ENCODE results near the gene ZNF507. TPM values are rescaled to one million over a fixed set of nuclear protein-coding genes. Genes with fewer than 3 reads are reported as not detected.

The ZNF507 gene
- 20.2 TPM for polyA plus RNA-seq (2013, experiment 1 of 2)
- polyA plus RNA-seq (2013, experiment 2 of 2): 18.8 TPM

DNA sequence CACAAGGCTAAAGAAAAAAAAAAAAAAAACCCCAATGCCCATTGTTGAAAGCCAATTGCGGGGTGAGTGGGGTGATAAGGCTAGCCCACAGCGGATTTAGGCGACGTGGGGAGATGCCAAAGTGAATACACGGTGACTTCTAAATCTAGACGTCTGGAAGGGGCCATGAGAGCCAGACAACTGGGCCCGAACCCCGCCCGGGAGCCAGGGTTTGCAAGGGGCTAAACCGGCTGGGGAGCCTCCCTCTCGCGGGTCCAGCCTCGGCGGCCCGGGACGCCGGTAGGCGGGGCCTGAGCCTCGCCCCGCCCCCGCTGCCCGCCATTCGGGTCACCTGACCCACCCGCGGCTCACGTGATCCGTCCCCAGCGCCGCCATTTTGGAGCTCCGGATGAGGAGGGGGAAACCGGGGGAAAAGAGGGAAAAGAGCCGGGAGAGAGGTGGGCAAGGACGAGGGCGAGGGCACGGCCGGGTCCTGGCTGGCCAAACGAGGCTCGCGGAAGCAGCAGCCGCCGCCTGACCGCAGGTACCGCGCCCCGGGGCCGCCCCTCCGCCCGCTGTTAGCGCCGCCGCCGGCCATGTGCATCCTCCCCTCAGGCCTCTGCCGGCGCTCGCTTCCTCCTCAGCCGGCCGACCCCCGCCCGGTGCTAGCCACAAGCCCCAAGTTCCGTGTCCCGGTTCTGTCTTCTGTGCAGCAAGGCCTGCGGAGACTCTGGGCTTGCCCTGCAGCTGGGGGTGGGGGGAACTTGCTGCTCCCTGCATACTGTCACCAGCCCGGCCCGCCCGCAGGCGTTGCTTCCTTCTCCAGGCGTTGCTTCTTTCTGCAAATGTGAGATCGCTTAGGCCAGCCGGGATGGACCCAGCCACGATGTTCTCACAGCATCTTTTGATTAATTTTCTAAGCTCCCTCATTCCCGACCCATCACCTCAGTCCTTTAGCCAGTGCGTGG lies at the start of gene ZNF507:
TSS of gene ZNF507 (plus strand) at position 350 of the 947 bp plus-strand sequence. CDS start 7,221 bp downstream, outside the sequence.
- peak within 1 kb of the TSS; percentile 76 for H3K27ac ChIP-seq (ENCODE audit: low read depth, low read length)
- WGBS: 6% methylated on average over 72 of the region's 72 CpGs
- no peaks in the 10 kb centered on the region for H3K9me3 ChIP-seq (ENCODE audit: insufficient read depth, low read depth, low read length)
- peak within 1 kb of the TSS; percentile 97 for H3K9ac ChIP-seq (ENCODE audit: low read depth, low read length)
- no peaks in the 10 kb centered on the region for H3K27me3 ChIP-seq (ENCODE audit: insufficient read depth, low read length)
- H3K4me1 ChIP-seq (ENCODE audit: insufficient read depth, low read length): no peaks in the 10 kb centered on the region; the same call in 1 of the 2 replicates
- H3K4me3 ChIP-seq (ENCODE audit: low read length): peak within 1 kb of the TSS; percentile 100
- H3K36me3 ChIP-seq (ENCODE audit: insufficient read depth, low read length): peaks cover 34% of the 10 kb centered on the region

DNA sequence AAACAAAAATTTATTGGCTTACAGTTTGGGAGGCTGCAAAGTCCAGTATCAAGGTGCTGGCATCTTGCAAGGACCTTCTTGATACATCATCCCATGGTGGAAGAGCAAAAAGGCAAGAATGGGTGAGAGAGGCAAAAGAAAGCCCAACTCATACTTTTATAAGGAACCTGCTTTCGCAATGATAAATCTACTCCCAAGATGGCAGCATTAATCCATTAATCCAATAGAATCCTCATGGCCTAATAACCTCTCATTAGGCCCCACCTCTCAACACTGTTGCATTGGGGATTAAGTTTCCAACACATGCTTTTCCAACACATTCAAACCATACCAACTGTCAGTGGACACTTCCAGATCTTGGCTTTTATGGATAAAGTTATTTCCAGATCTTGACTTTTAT lies 48.7 kb upstream of the ZNF507 start:
- WGBS: 91% methylated on average over 1 of the region's 1 CpG
- Histone ChIP-seq H3K36me3 (ENCODE audit: insufficient read depth, low read length) (no peaks in the 10 kb centered on the region), H3K27me3 (ENCODE audit: insufficient read depth, low read length) (no peaks in the 10 kb centered on the region), H3K9ac (ENCODE audit: low read depth, low read length) (no peak overlapping the region), H3K4me3 (ENCODE audit: low read length) (no peak overlapping the region), H3K27ac (ENCODE audit: low read depth, low read length) (no peak overlapping the region), H3K4me1 (ENCODE audit: insufficient read depth, low read length) (no peaks in the 10 kb centered on the region), H3K9me3 (ENCODE audit: insufficient read depth, low read depth, low read length) (peaks cover 2% of the 10 kb centered on the region; the same call in 1 of the 2 replicates)

DNA sequence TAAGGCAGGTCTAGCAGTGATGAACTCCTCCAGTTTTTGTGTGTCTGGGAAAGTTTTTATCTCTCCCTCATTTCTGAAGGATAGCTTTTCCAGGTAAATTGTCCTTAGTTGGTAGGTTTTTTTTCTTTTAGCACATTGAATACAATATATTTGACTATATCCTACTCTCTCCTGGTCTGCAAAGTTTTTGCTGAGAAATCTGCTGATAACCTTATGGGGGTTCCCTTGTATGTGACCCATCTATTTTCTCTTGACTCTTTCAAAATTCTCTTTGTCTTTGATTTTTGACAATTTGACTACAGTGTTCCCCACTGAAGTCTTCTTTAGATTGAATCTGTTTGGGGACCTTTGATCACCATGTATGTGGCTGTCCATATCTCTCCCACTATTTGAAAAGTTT lies 42.6 kb upstream of the ZNF507 start:
- Histone ChIP-seq H3K9ac (ENCODE audit: low read depth, low read length) (no peak overlapping the region), H3K4me3 (ENCODE audit: low read length) (no peak overlapping the region), H3K27ac (ENCODE audit: low read depth, low read length) (no peak overlapping the region), H3K36me3 (ENCODE audit: insufficient read depth, low read length) (no peaks in the 10 kb centered on the region), H3K27me3 (ENCODE audit: insufficient read depth, low read length) (no peaks in the 10 kb centered on the region), H3K4me1 (ENCODE audit: insufficient read depth, low read length) (peaks cover 1% of the 10 kb centered on the region; the same call in 1 of the 2 replicates), H3K9me3 (ENCODE audit: insufficient read depth, low read depth, low read length) (peaks cover 11% of the 10 kb centered on the region; the same call in 1 of the 2 replicates)

DNA sequence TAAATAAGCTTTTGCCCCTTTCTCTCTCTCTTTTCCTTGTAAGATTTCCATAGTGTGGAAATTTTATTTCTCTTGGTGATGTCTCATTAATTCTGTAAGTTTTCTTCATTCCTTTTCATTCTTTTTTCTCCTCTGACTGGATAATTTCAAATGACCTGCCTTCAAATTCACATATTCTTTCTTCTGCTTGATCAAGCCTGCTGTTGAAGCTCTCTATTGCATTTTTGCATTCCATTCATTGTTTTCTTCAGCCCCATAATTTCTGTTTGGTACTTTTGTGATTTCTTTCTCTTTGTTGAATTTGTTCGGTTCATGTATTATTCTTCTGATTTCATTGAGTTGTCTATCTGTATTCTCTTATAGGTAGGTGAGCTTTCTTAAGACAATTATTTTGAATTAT lies 42.2 kb upstream of the ZNF507 start:
- WGBS: no CpG with 5 or more reads among the region's 1 CpG
- H3K9me3 ChIP-seq (ENCODE audit: insufficient read depth, low read depth, low read length): peaks cover 11% of the 10 kb centered on the region; the same call in 1 of the 2 replicates
- H3K9ac ChIP-seq (ENCODE audit: low read depth, low read length): no peak overlapping the region

DNA sequence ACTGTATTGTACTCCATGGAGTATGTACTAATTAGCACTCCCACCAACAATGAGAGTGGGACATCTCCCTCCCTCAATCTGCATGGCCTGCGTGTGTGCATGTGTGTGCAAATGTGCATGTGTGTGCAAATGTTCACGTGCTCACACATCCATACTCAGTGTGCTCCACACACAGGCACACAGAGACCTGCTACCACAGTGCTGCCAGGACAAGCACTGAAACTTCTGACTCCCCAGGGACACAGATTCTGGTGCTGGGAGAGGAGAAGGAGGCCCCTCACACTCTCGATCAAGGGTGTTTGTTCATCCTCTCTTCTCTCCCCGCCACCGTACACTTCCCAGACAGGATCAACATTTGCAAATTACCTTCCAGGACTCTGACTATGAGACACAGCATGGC lies 37.8 kb upstream of the ZNF507 start:
- no peaks in the 10 kb centered on the region for H3K36me3 ChIP-seq (ENCODE audit: insufficient read depth, low read length)
- H3K27me3 ChIP-seq (ENCODE audit: insufficient read depth, low read length): no peaks in the 10 kb centered on the region
- no peak overlapping the region for H3K4me3 ChIP-seq (ENCODE audit: low read length)
- peaks cover 13% of the 10 kb centered on the region for H3K4me1 ChIP-seq (ENCODE audit: insufficient read depth, low read length)
- H3K9me3 ChIP-seq (ENCODE audit: insufficient read depth, low read depth, low read length): 0 out of 2 replicates have a peak, but pooled peaks cover 4% of the 10 kb centered on the region
- no peak overlapping the region for H3K9ac ChIP-seq (ENCODE audit: low read depth, low read length)
- no peak overlapping the region for H3K27ac ChIP-seq (ENCODE audit: low read depth, low read length)
- 96% methylated on average over 5 of the region's 5 CpGs for WGBS

More for the DNA sequence above, 42.2 kb upstream of the ZNF507 start:
- Histone ChIP-seq H3K4me1 (ENCODE audit: insufficient read depth, low read length) (peaks cover 5% of the 10 kb centered on the region), H3K4me3 (ENCODE audit: low read length) (no peak overlapping the region), H3K27ac (ENCODE audit: low read depth, low read length) (no peak overlapping the region), H3K36me3 (ENCODE audit: insufficient read depth, low read length) (no peaks in the 10 kb centered on the region), H3K27me3 (ENCODE audit: insufficient read depth, low read length) (no peaks in the 10 kb centered on the region)

DNA sequence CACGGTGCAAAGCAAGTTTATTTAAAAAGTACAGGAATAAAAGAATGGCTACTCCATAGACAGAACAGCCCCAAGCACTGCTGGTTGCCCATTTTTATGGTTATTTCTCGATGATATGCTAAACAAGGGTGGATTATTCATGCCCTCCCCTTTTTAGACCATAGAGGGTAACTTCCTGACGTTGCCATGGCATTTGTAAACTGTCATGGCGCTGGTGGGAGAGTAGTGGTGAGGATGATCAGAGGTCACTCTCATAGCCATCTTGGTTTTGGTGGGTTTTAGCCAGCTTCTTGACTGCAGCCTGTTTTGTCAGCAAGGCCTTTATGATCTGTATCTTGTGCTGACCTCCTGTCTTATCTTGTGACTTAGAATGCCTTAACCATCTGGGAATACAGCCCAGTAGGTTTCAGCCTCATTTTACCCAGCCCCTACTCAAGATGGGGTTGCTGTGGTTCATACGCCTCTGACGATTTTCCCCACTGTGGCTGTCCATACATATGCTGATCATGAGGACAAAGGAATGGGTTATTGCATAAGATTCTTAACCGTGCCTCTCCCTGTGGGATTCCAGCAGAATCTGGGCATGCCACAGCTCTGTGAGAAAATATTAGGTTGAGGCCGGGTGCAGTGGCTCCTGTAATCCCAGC lies 36.9 kb upstream of the ZNF507 start:
- H3K4me3 ChIP-seq (ENCODE audit: low read length): no peak overlapping the region
- no peaks in the 10 kb centered on the region for H3K9me3 ChIP-seq (ENCODE audit: insufficient read depth, low read depth, low read length)
- H3K36me3 ChIP-seq (ENCODE audit: insufficient read depth, low read length): no peaks in the 10 kb centered on the region
- no peak overlapping the region for H3K9ac ChIP-seq (ENCODE audit: low read depth, low read length)
- no peaks in the 10 kb centered on the region for H3K27me3 ChIP-seq (ENCODE audit: insufficient read depth, low read length)
- peak overlapping the region; percentile 14; the same call in 1 of the 2 replicates for H3K27ac ChIP-seq (ENCODE audit: low read depth, low read length)
- peaks cover 16% of the 10 kb centered on the region for H3K4me1 ChIP-seq (ENCODE audit: insufficient read depth, low read length)
- WGBS: 48% methylated on average over 8 of the region's 8 CpGs

DNA sequence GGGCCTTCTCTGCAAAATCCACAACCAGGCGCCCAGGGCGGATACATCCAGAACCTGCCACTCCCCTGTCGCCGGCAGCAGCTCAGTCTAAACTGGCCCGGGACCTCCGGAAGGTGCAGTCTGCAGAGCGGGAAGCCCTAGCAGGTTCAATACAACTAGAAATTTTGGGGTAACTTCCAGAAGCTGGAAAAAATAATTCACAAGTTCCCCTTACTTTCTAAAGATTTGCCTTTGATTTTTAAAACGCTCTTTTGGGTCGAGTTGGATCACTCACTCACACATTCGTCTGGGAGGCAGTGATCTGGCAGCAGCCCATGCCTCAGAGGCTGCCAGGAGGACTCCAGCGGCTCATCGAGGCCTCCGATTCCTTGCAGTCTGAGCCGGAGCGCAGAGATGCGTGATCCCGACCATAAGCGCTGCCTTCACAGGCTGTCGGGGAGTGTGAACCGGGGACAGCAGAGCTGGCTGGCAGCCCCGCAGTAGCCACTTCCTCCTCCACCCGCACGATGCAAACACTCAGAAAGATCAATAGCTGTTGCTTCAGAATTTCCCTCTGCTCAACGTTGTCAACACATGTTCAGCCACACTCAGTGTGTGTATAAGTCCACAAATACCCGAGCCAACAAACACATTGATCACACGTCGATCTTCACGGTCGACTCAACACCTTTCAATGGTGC lies 35.6 kb upstream of the ZNF507 start:
- no peak overlapping the region for H3K4me3 ChIP-seq (ENCODE audit: low read length)
- no peak overlapping the region for H3K9ac ChIP-seq (ENCODE audit: low read depth, low read length)
- peaks cover 21% of the 10 kb centered on the region for H3K4me1 ChIP-seq (ENCODE audit: insufficient read depth, low read length)
- no peak overlapping the region for H3K27ac ChIP-seq (ENCODE audit: low read depth, low read length)
- H3K9me3 ChIP-seq (ENCODE audit: insufficient read depth, low read depth, low read length): no peaks in the 10 kb centered on the region
- H3K36me3 ChIP-seq (ENCODE audit: insufficient read depth, low read length): no peaks in the 10 kb centered on the region
- WGBS: 93% methylated on average over 29 of the region's 29 CpGs
- no peaks in the 10 kb centered on the region for H3K27me3 ChIP-seq (ENCODE audit: insufficient read depth, low read length)

DNA sequence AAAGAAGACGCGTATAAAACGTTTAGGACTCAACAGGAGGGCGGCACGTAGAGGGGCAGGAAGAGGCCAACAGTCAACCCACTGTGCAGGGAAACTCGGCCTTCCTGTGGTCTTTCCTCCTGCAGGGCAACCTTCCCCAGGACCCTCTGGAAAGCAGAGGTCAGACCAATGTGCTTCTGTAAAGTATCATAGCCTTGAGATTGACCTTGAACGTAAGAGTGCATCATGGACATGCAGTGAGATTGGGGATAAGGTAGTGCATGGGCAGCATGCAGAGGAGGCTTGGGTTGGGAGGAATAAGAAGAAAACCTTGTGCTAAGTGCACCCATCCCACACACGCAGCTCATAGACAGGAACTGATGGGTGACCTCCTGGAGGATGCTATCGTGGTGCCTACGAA lies 34.0 kb upstream of the ZNF507 start:
- 93% methylated on average over 10 of the region's 10 CpGs for WGBS
- no peaks in the 10 kb centered on the region for H3K27me3 ChIP-seq (ENCODE audit: insufficient read depth, low read length)
- H3K36me3 ChIP-seq (ENCODE audit: insufficient read depth, low read length): no peaks in the 10 kb centered on the region
- H3K4me1 ChIP-seq (ENCODE audit: insufficient read depth, low read length): peaks cover 25% of the 10 kb centered on the region
- H3K9ac ChIP-seq (ENCODE audit: low read depth, low read length): no peak overlapping the region
- no peaks in the 10 kb centered on the region for H3K9me3 ChIP-seq (ENCODE audit: insufficient read depth, low read depth, low read length)
- H3K4me3 ChIP-seq (ENCODE audit: low read length): no peak overlapping the region
- no peak overlapping the region for H3K27ac ChIP-seq (ENCODE audit: low read depth, low read length)

DNA sequence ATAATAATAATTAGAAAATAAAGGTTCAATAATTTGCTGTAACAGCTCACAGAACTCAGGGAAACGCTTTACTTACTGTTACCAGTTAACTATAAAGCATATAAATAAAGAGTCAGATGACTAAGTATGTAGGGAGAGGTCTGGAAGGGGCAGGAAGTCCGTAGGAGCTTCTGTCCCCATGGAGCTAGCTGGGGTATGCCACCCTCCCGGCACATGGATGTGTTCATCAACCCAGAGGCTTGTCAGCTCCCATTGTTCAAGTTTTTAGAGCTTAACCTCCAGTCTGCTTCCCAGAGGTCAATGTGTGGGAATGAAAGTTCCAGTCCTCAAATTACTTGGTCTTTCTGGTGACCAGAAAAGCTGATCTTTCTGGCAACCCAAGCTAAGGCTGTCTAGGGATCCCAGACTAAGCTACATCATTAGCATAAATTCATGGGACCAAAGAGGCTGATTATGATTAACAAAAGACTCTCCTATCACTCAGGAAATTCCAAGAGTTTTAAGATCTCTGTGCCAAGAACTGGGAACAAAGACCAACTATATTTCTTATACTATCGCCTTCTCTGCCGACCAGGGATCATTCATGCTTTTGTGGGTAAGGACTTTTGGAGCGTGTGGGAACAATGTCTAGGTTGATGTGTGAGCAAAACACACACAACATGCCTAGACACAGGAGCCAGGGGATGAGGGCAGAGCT lies 31.7 kb upstream of the ZNF507 start:
- H3K36me3 ChIP-seq (ENCODE audit: insufficient read depth, low read length): no peaks in the 10 kb centered on the region
- no peaks in the 10 kb centered on the region for H3K27me3 ChIP-seq (ENCODE audit: insufficient read depth, low read length)
- no peak overlapping the region for H3K9ac ChIP-seq (ENCODE audit: low read depth, low read length)
- H3K4me3 ChIP-seq (ENCODE audit: low read length): no peak overlapping the region
- WGBS: 88% methylated on average over 4 of the region's 6 CpGs
- peaks cover 23% of the 10 kb centered on the region for H3K4me1 ChIP-seq (ENCODE audit: insufficient read depth, low read length)
- H3K27ac ChIP-seq (ENCODE audit: low read depth, low read length): no peak overlapping the region
- no peaks in the 10 kb centered on the region for H3K9me3 ChIP-seq (ENCODE audit: insufficient read depth, low read depth, low read length)

DNA sequence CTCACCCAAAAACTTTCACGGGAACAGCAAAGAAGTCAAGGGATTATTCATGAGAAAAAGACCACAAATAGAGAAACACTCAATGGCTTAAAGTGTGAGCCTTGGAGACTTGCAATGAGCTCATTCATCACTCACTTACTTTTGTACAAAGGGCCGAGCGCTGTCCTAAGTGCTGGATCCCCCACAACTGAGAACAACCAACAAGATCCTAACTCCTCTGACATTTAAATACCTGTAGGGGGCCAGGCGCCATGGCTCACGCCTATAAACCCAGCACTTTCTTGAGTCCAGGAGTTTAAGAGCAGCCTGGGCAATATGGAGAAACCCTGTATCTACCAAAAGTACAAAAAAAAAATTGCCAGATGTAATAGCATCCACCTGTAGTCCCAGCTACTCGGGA lies 29.4 kb upstream of the ZNF507 start:
- Histone ChIP-seq H3K4me1 (ENCODE audit: insufficient read depth, low read length) (peaks cover 26% of the 10 kb centered on the region), H3K4me3 (ENCODE audit: low read length) (no peak overlapping the region), H3K27me3 (ENCODE audit: insufficient read depth, low read length) (no peaks in the 10 kb centered on the region), H3K9me3 (ENCODE audit: insufficient read depth, low read depth, low read length) (no peaks in the 10 kb centered on the region), H3K36me3 (ENCODE audit: insufficient read depth, low read length) (no peaks in the 10 kb centered on the region), H3K9ac (ENCODE audit: low read depth, low read length) (no peak overlapping the region), H3K27ac (ENCODE audit: low read depth, low read length) (no peak overlapping the region)
- 62% methylated on average over 6 of the region's 6 CpGs for WGBS
